Measurements from ENCODE around the gene TRAPPC12.

DNA sequence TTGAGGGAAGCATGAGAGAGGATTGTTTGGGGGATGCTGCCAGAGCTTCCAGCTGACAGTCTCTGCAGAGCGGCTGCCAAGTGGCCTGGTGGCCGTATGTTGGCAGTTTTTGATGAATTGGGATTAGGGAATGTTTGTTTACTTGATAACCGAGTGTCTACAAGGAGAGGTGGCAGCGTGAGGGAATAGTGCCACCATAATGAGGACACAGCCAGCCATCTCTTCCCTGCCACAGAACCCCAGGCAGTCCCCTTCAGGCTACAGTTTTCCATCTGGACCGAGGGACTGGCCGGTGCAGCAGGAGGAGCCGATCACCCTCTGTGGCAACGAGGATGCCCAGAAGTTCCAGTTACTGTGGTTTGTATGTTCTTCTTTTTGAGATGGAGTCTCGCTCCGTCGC is 55.2 kb downstream of the TRAPPC12 start:
- no peak for TF ChIP-seq CTCF (IDR thresholded peaks at IDR 0.05)
- TF ChIP-seq, protein P1, sequence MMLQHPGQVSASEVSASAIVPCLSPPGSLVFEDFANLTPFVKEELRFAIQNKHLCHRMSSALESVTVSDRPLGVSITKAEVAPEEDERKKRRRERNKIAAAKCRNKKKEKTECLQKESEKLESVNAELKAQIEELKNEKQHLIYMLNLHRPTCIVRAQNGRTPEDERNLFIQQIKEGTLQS (CRISPR knock-in tag; conservative IDR thresholded peaks at IDR 0.05), result no peak
